Mucosa of stomach (tissue), 1 donor: ENCODE data around the gene FOSL1.
"Not testable (repeated sequence)": the region's sequence is repeated elsewhere in the genome, so short reads cannot be mapped to it uniquely, and the experiment has no call there.

Experiments
- H3K27me3 ChIP-seq: one replicate; pipeline ENCODE4 v1.7.0; 2013; ENCODE audit warnings: mild to moderate bottlenecking, low read length; ENCODE audit not compliant: control insufficient read depth, insufficient read depth
- H3K36me3 ChIP-seq: one replicate; pipeline ENCODE4 v1.7.0; 2013; ENCODE audit warnings: low read length; ENCODE audit not compliant: control insufficient read depth, insufficient read depth
- H3K4me1 ChIP-seq: one replicate; pipeline ENCODE4 v1.7.0; 2013; ENCODE audit warnings: mild to moderate bottlenecking, low read length; ENCODE audit not compliant: control insufficient read depth, insufficient read depth
- H3K4me3 ChIP-seq: one replicate; pipeline ENCODE4 v1.7.0; 2013; ENCODE audit warnings: low read length
- H3K9ac ChIP-seq: one replicate; pipeline ENCODE4 v1.7.0; 2013; ENCODE audit warnings: mild to moderate bottlenecking, low read length, moderate library complexity
- H3K9me3 ChIP-seq: one replicate; pipeline ENCODE4 v1.7.0; 2013; ENCODE audit warnings: mild to moderate bottlenecking, low read length, moderate library complexity; ENCODE audit not compliant: control insufficient read depth
- donor health status: Pancreatic carcinoma.

The FOSL1 gene

GRCh38 chr11:65903068-65903481, 2.9 kb upstream of the FOSL1 start:
- Histone ChIP-seq H3K4me1 (peaks cover 21% of the 10 kb centered on the region), H3K9ac (no peak overlapping the region), H3K27me3 (peaks cover 6% of the 10 kb centered on the region), H3K4me3 (no peak overlapping the region), H3K36me3 (no peaks in the 10 kb centered on the region), H3K9me3 (no peaks in the 10 kb centered on the region)

GRCh38 chr11:65900899-65901180, 652 bp upstream of the FOSL1 start:
- Histone ChIP-seq H3K4me1 (peaks cover 21% of the 10 kb centered on the region), H3K9ac (no peak overlapping the region), H3K9me3 (no peaks in the 10 kb centered on the region), H3K36me3 (no peaks in the 10 kb centered on the region), H3K27me3 (peaks cover 6% of the 10 kb centered on the region), H3K4me3 (no peak overlapping the region)

- Histone ChIP-seq H3K9ac (peak overlapping the region; percentile 62), H3K36me3 (no peaks in the 10 kb centered on the region), H3K9me3 (no peaks in the 10 kb centered on the region), H3K4me1 (peaks cover 21% of the 10 kb centered on the region), H3K4me3 (peak overlapping the region; percentile 31), H3K27me3 (peaks cover 6% of the 10 kb centered on the region)
Measured at GRCh38 chr11:65899356-65900124, 648 bp downstream of the FOSL1 start.

- H3K4me3 ChIP-seq, result peak overlapping the region; percentile 31
- peaks cover 21% of the 10 kb centered on the region for H3K4me1 ChIP-seq
- peak overlapping the region; percentile 62 for H3K9ac ChIP-seq
- H3K9me3 ChIP-seq, result no peaks in the 10 kb centered on the region
- peaks cover 6% of the 10 kb centered on the region for H3K27me3 ChIP-seq
- no peaks in the 10 kb centered on the region for H3K36me3 ChIP-seq
Measured at GRCh38 chr11:65898656-65899355, 1.4 kb downstream of the FOSL1 start.

- Histone ChIP-seq H3K4me3 (no peak overlapping the region), H3K36me3 (no peaks in the 10 kb centered on the region), H3K27me3 (peaks cover 6% of the 10 kb centered on the region), H3K9me3 (no peaks in the 10 kb centered on the region), H3K9ac (no peak overlapping the region), H3K4me1 (peaks cover 32% of the 10 kb centered on the region)
Measured at GRCh38 chr11:65897020-65897471, 3.1 kb downstream of the FOSL1 start.

GRCh38 chr11:65896034-65896999, 3.9 kb downstream of the FOSL1 start:
- Histone ChIP-seq H3K4me1 (peaks cover 39% of the 10 kb centered on the region), H3K36me3 (no peaks in the 10 kb centered on the region), H3K4me3 (no peak overlapping the region), H3K9ac (no peak overlapping the region), H3K9me3 (no peaks in the 10 kb centered on the region), H3K27me3 (peaks cover 6% of the 10 kb centered on the region)

- Histone ChIP-seq H3K9me3 (no peaks in the 10 kb centered on the region), H3K36me3 (no peaks in the 10 kb centered on the region), H3K27me3 (peaks cover 6% of the 10 kb centered on the region), H3K9ac (no peak overlapping the region), H3K4me3 (no peak overlapping the region), H3K4me1 (peaks cover 43% of the 10 kb centered on the region)
Measured at GRCh38 chr11:65895482-65895981, 4.7 kb downstream of the FOSL1 start.

- Histone ChIP-seq H3K9me3 (no peaks in the 10 kb centered on the region), H3K4me3 (no peak overlapping the region), H3K27me3 (no peaks in the 10 kb centered on the region), H3K4me1 (peaks cover 46% of the 10 kb centered on the region), H3K36me3 (no peaks in the 10 kb centered on the region), H3K9ac (peak overlapping the region; percentile 23)
Measured at GRCh38 chr11:65894034-65894591, 6.1 kb downstream of the FOSL1 start.

GRCh38 chr11:65892661-65893317, 7.4 kb downstream of the FOSL1 start:
- peak overlapping the region; percentile 72 for H3K9ac ChIP-seq
- H3K9me3 ChIP-seq, result no peaks in the 10 kb centered on the region
- no peaks in the 10 kb centered on the region for H3K27me3 ChIP-seq
- H3K4me1 ChIP-seq, result peaks cover 43% of the 10 kb centered on the region
- no peak overlapping the region for H3K4me3 ChIP-seq
- H3K36me3 ChIP-seq, result no peaks in the 10 kb centered on the region

GRCh38 chr11:65892137-65892540, 8.0 kb downstream of the FOSL1 start:
- not testable (repeated sequence) for H3K4me3 ChIP-seq

More at GRCh38 chr11:65892137-65892540, 8.0 kb downstream of the FOSL1 start:
- H3K36me3 ChIP-seq, H3K9me3 ChIP-seq, H3K27me3 ChIP-seq: not testable (repeated sequence)
- peaks cover 50% of the 10 kb centered on the region for H3K4me1 ChIP-seq
- H3K9ac ChIP-seq, result peak overlapping the region; percentile 72
